ENCODE measurements around the gene PIP4P1.

Gene PIP4P1

DNA sequence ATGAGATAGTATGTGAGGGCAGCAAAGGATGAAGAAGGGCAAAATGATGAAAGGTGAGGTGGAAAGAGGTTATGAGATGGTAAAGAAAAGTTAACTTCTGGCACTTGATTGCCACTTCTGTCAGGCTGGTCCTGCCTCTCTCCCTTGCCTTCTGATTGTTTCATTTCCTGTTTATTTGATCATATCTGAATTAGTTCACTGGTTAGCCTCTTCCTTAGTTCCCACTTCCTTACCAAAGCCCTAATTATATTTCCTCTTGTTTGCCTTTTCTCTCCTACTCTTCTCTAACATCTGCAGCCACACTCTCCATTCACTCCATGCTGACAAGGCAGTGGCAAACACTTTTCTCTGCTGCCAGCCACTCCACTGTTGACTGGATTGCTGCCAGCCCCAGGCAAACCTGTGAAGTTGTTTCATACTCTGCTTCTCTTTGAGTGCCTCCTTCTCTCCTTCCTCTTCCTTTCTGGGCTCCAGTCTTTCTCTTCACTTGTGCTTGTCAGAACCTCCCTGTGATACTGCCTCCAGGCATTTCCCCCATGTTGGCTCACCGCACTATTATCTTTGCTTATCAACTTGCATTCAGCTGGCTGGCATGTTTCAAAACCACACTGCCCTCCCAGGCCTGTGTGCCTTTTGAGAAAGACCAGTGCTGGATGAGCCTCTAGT, 16.1 kb upstream of the PIP4P1 start (continued):
- TF ChIP-seq, protein P1, sequence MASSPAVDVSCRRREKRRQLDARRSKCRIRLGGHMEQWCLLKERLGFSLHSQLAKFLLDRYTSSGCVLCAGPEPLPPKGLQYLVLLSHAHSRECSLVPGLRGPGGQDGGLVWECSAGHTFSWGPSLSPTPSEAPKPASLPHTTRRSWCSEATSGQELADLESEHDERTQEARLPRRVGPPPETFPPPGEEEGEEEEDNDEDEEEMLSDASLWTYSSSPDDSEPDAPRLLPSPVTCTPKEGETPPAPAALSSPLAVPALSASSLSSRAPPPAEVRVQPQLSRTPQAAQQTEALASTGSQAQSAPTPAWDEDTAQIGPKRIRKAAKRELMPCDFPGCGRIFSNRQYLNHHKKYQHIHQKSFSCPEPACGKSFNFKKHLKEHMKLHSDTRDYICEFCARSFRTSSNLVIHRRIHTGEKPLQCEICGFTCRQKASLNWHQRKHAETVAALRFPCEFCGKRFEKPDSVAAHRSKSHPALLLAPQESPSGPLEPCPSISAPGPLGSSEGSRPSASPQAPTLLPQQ (tag by site-specific recombination; IDR thresholded peaks at IDR 0.05), result 0 out of 2 replicates have a peak, but pooled peaks have one; percentile 19
- peak; percentile 25; the same call in 1 of the 2 replicates for TF ChIP-seq PRDM10 (tag by site-specific recombination; IDR thresholded peaks at IDR 0.05)
- peak; percentile 28; the same call in 1 of the 2 replicates for TF ChIP-seq GLIS1 (tag by site-specific recombination; IDR thresholded peaks at IDR 0.05)
- peak; percentile 58; the same call in 1 of the 2 replicates for TF ChIP-seq ZXDB (tag by site-specific recombination; IDR thresholded peaks at IDR 0.05)
- peak; percentile 45 for TF ChIP-seq ZIC2 (tag by site-specific recombination; IDR thresholded peaks at IDR 0.05)

DNA sequence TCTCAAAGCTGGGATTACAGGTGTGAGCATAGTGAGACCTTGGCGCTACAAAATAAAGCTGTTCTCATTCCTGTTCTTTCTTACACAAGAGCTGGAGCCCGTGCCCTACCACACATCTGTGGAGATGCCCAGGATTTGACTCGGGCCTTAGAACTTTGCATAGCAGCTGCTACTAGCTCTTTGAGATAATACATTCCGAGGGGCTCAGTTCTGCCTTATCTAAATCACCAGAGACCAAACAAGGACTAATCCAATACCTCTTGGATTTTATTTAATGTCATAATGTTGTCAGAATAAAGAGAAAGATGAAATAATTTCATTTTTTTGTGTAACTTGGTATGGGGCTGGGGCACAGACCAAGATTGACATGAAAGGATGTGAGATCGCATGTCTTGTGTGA, 15.5 kb upstream of the PIP4P1 start:
- peaks cover 2% of the 10 kb centered on the region; the same call in 1 of the 2 replicates for H3K4me1 ChIP-seq (ENCODE audit: control insufficient read depth, insufficient read depth, low read length)
- POLR2A ChIA-PET, result interaction anchor here (0.8 kb wide), 1 partner anchor 15 kb away, joined by 3 read pairs; no protein-coding TSS in a partner anchor
- no peak overlapping the region for H3K27ac ChIP-seq (ENCODE audit: extremely low read depth, low read depth, low read length)
- no peaks in the 10 kb centered on the region for H3K9me3 ChIP-seq (ENCODE audit: control insufficient read depth, insufficient read depth, low read depth, low read length)
- TF ChIP-seq ZNF202 (tag by site-specific recombination; IDR thresholded peaks at IDR 0.05; ENCODE audit: borderline replicate concordance), result no peak
- no peak for TF ChIP-seq ZNF560 (tag by site-specific recombination; IDR thresholded peaks at IDR 0.05; ENCODE audit: borderline replicate concordance)
- TF ChIP-seq ZNF701 (tag by site-specific recombination; IDR thresholded peaks at IDR 0.05), result no peak
- TF ChIP-seq ZBTB44 (tag by site-specific recombination; IDR thresholded peaks at IDR 0.05), result no peak
- TF ChIP-seq TSHZ1 (tag by site-specific recombination; IDR thresholded peaks at IDR 0.05; ENCODE audit: borderline replicate concordance), result no peak
- peaks cover 46 to 69% of the 10 kb centered on the region in 2 experiments for H3K36me3 ChIP-seq (ENCODE audit: control insufficient read depth in 2 of 2, insufficient read depth in 1 of 2, low read length in 2 of 2)
- CTCF ChIA-PET, result interaction anchor here (1.1 kb wide), 1 partner anchor 165 kb away, joined by 3 read pairs; no protein-coding TSS in a partner anchor
- H3K4me3 ChIP-seq (ENCODE audit: low read depth, low read length), result no peak overlapping the region
